Measurements from ENCODE around the gene RABEP2.

RABEP2 gene

DNA sequence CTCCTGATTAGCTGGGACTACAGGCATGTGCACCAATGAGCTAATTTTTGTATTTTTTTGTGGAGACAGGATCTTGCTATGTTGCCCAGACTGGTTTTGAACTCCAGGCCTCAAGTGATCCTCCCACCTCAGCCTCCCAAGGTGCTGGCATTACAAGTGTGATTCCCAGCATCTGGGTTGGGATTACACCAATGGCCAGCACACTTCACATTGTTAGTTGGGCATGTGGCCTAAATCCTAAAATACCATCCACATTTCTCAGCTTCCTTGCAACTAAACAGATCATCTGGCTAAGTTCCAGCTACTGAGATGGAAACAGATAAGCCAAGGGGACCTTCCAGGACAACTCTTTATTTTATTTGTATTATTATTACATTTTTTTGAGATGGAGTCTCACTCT, 9.9 kb downstream of the RABEP2 start:
- no peak overlapping the region for H3K4me3 ChIP-seq (ENCODE audit: low read length)
- peaks cover 83% of the 10 kb centered on the region for H3K36me3 ChIP-seq (ENCODE audit: control insufficient read depth, low read length)
- TF ChIP-seq EZH2phosphoT487 (IDR thresholded peaks at IDR 0.05; ENCODE audit: borderline replicate concordance, low read length): no peak
- TF ChIP-seq, protein P1, sequence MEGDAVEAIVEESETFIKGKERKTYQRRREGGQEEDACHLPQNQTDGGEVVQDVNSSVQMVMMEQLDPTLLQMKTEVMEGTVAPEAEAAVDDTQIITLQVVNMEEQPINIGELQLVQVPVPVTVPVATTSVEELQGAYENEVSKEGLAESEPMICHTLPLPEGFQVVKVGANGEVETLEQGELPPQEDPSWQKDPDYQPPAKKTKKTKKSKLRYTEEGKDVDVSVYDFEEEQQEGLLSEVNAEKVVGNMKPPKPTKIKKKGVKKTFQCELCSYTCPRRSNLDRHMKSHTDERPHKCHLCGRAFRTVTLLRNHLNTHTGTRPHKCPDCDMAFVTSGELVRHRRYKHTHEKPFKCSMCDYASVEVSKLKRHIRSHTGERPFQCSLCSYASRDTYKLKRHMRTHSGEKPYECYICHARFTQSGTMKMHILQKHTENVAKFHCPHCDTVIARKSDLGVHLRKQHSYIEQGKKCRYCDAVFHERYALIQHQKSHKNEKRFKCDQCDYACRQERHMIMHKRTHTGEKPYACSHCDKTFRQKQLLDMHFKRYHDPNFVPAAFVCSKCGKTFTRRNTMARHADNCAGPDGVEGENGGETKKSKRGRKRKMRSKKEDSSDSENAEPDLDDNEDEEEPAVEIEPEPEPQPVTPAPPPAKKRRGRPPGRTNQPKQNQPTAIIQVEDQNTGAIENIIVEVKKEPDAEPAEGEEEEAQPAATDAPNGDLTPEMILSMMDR (IDR thresholded peaks at IDR 0.05; ENCODE audit: low read depth, low read length, poor library complexity, severe bottlenecking): no peak
- peaks cover 9% of the 10 kb centered on the region; the same call in 1 of the 2 replicates for H3K79me2 ChIP-seq (ENCODE audit: control insufficient read depth, low read length)
- H3K9me2 ChIP-seq (replicated peaks; ENCODE audit: control insufficient read depth, low read length): no peaks in the 10 kb centered on the region
- no peaks in the 10 kb centered on the region for H3K9me3 ChIP-seq (ENCODE audit: control insufficient read depth, insufficient read depth, low read length)
- H3K27me3 ChIP-seq (ENCODE audit: control insufficient read depth, low read length): no peaks in the 10 kb centered on the region
- H3K27ac ChIP-seq (ENCODE audit: low read depth, low read length): no peak overlapping the region
- peaks cover 3% of the 10 kb centered on the region for H3F3A ChIP-seq (ENCODE audit: control insufficient read depth, insufficient read depth)
- H3K4me2 ChIP-seq (ENCODE audit: low read length): no peak overlapping the region
- peaks cover 29% of the 10 kb centered on the region for H3K4me1 ChIP-seq (ENCODE audit: control insufficient read depth, low read length)
- H4K20me1 ChIP-seq (ENCODE audit: control insufficient read depth, insufficient read depth, low read depth, low read length): no peaks in the 10 kb centered on the region

GRCh38 chr16:28913946-28914724, 10.9 kb downstream of the RABEP2 start:
- Histone ChIP-seq H4K20me1 (ENCODE audit: control insufficient read depth, insufficient read depth, low read depth, low read length) (no peaks in the 10 kb centered on the region), H3K27me3 (ENCODE audit: control insufficient read depth, low read length) (no peaks in the 10 kb centered on the region), H3K27ac (ENCODE audit: low read depth, low read length) (no peak overlapping the region), H3K4me2 (ENCODE audit: low read length) (no peak overlapping the region), H3K79me2 (ENCODE audit: control insufficient read depth, low read length) (peaks cover 3% of the 10 kb centered on the region; the same call in 1 of the 2 replicates), H3K4me3 (ENCODE audit: low read length) (no peak overlapping the region), H3F3A (ENCODE audit: control insufficient read depth, insufficient read depth) (peaks cover 3% of the 10 kb centered on the region), H3K36me3 (ENCODE audit: control insufficient read depth, low read length) (peaks cover 79% of the 10 kb centered on the region), H3K9me3 (ENCODE audit: control insufficient read depth, insufficient read depth, low read length) (no peaks in the 10 kb centered on the region), H3K9me2 (replicated peaks; ENCODE audit: control insufficient read depth, low read length) (no peaks in the 10 kb centered on the region), H3K4me1 (ENCODE audit: control insufficient read depth, low read length) (peaks cover 39% of the 10 kb centered on the region)
- TF ChIP-seq EZH2phosphoT487 (IDR thresholded peaks at IDR 0.05; ENCODE audit: borderline replicate concordance, low read length): no peak
- TF ChIP-seq, protein P1 (IDR thresholded peaks at IDR 0.05; ENCODE audit: low read depth, low read length, poor library complexity, severe bottlenecking): no peak

GRCh38 chr16:28912558-28912957, 12.5 kb downstream of the RABEP2 start:
- Histone ChIP-seq H3K79me2 (ENCODE audit: control insufficient read depth, low read length) (peaks cover 3% of the 10 kb centered on the region; the same call in 1 of the 2 replicates), H3F3A (ENCODE audit: control insufficient read depth, insufficient read depth) (peaks cover 3% of the 10 kb centered on the region), H3K4me3 (ENCODE audit: low read length) (no peak overlapping the region), H3K27me3 (ENCODE audit: control insufficient read depth, low read length) (no peaks in the 10 kb centered on the region), H3K9me2 (replicated peaks; ENCODE audit: control insufficient read depth, low read length) (no peaks in the 10 kb centered on the region), H4K20me1 (ENCODE audit: control insufficient read depth, insufficient read depth, low read depth, low read length) (no peaks in the 10 kb centered on the region), H3K27ac (ENCODE audit: low read depth, low read length) (peak overlapping the region; percentile 14), H3K36me3 (ENCODE audit: control insufficient read depth, low read length) (peaks cover 75% of the 10 kb centered on the region), H3K4me1 (ENCODE audit: control insufficient read depth, low read length) (peaks cover 39% of the 10 kb centered on the region), H3K4me2 (ENCODE audit: low read length) (no peak overlapping the region), H3K9me3 (ENCODE audit: control insufficient read depth, insufficient read depth, low read length) (no peaks in the 10 kb centered on the region)
- TF ChIP-seq EZH2phosphoT487 (IDR thresholded peaks at IDR 0.05; ENCODE audit: borderline replicate concordance, low read length): no peak
- TF ChIP-seq, protein P1 (IDR thresholded peaks at IDR 0.05; ENCODE audit: low read depth, low read length, poor library complexity, severe bottlenecking): no peak
